Activated CD4-positive, CD25-positive, alpha-beta regulatory T cell treated with anti-CD3 and anti-CD28 coated beads, Interleukin-2, amount 50 U/mL, for 72 hours (primary cell): ENCODE measurements around the gene DDN.

Experiments used
- DNase-seq: peaks from one replicate; pipeline ENCODE4 v3.0.0; 2021

DDN gene

GRCh38 chr12:48980389-48980952 lies 18.7 kb downstream of the DDN start:
- no peak for DNase-seq

- no peak for DNase-seq
Observed at GRCh38 chr12:48979602-48980388, 19.4 kb downstream of the DDN start.

- no peak for DNase-seq
Observed at GRCh38 chr12:48978741-48979601, 20.2 kb downstream of the DDN start.

- DNase-seq = peak; percentile 43
Observed at GRCh38 chr12:48978291-48978740, 20.9 kb downstream of the DDN start, which contains the start of gene WNT1. TSS of gene WNT1 (plus strand) at chr12:48978322. CDS start at chr12:48978651, 329 bp downstream.

- DNase-seq = peak; percentile 89
Observed at GRCh38 chr12:48977290-48978281, 21.6 kb downstream of the DDN start.

GRCh38 chr12:48973941-48974673 lies 25.1 kb downstream of the DDN start:
- peak; percentile 49 for DNase-seq

GRCh38 chr12:48973531-48973930 lies 25.6 kb downstream of the DDN start:
- no peak for DNase-seq

- DNase-seq = no peak
Observed at GRCh38 chr12:48972952-48973483, 26.2 kb downstream of the DDN start.

- DNase-seq = no peak
Observed at GRCh38 chr12:48972213-48972951, 26.8 kb downstream of the DDN start.

- DNase-seq = no peak
Observed at GRCh38 chr12:48970702-48971334, 28.4 kb downstream of the DDN start.

- no peak for DNase-seq
Observed at GRCh38 chr12:48969833-48970701, 29.1 kb downstream of the DDN start.

- no peak for DNase-seq
Observed at GRCh38 chr12:48969160-48969771, 29.9 kb downstream of the DDN start.

GRCh38 chr12:48968467-48968866 lies 30.7 kb downstream of the DDN start:
- DNase-seq = no peak

GRCh38 chr12:48967991-48968390 lies 31.2 kb downstream of the DDN start:
- DNase-seq = no peak

- no peak for DNase-seq
Observed at GRCh38 chr12:48966177-48966895, 32.8 kb downstream of the DDN start.

GRCh38 chr12:48965298-48965838 lies 33.8 kb downstream of the DDN start:
- no peak for DNase-seq

- DNase-seq = no peak
Observed at GRCh38 chr12:48961801-48962200, 37.4 kb downstream of the DDN start.
